NCI-H146 treated with DMSO at 0.1 percent for 48 hours (cell line): ENCODE results near the gene PPP1CA.

ENCODE experiments used
- DNase-seq: peaks from one replicate; lab custom pipeline; 2025; ENCODE audit not compliant: unreplicated experiment; lab: John Stamatoyannopoulos, UW

PPP1CA gene

DNA sequence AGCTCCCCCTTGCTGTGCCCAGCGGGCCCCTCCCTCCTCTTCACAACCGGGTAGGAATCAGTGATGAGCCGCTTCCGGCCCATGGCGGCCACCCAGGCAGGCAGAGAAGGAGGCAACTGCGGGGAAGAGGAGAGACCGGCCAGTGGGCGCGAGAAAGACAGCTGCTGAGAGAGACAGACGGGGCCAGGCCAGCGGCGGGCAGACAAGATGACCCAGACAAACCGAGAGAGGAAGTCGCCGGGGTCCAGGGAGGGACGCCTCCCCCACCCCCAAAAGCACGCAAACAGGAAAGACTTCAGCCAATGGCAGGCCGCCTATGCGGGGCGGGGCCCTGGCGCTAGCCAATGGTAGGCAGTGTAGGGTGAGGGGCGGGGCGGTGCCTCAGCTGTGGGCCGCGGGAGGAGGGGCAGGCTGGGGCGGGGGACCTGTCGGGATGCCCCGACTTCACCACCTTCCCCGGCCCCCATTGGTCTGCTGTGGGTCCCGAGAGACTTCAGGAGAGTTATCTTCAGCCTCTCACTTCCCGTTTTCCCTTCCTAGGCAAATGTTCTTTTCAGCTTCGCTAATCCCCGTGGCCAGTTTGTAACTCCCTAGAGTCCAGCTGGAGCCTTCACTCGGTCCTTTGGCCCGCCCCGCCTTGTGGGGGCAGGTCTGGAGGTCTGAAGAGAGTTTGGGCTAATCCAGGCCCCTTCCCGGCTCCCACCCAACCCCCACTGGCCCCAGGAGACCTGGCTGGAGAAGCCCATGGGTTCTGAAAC is 48.2 kb downstream of the PPP1CA start, which contains the start of gene POLD4:
Gene POLD4 (minus strand): TSS at position 230 of the 758 bp plus-strand sequence. CDS start 147 bp downstream, at position 83.
- DNase-seq, result peak; percentile 94

DNA sequence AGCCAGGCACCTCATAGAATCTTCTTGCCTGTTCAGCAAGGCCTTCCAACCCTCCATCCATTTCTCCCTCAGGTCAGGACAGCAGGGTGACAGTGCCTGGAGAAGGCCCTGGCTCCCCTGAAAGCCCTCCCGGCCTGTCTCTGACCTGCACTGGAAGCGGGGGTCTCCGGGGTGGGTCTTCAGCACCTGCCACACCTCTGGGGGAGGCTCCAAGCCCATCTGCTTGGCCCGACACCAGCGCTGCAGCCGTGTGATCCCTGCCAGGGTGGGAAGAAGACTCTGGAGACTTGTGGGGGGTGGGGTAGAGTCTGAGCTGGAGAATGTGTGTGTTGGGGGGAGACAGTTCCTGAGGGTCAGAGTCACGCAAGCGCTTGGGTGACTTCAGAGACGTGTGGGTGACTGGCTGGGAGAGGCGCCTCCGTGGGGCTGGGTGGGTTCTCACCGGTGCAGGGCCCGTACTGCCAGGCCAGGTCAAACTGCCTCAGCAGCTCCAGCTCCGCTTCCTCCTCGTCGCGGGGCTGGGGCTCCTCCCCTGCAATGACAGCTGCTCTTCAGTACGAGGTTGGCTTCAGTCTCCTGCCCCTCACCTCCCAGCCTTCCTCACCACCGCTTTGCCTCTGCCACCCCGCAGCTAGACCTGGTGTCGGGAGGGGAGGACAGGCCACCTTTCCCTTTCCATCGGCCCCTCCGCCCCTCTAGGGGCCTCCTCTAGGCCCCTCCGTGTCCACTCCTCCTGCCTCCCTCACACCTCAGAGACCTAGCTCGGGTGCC is 48.9 kb downstream of the PPP1CA start:
- peak; percentile 80 for DNase-seq

DNA sequence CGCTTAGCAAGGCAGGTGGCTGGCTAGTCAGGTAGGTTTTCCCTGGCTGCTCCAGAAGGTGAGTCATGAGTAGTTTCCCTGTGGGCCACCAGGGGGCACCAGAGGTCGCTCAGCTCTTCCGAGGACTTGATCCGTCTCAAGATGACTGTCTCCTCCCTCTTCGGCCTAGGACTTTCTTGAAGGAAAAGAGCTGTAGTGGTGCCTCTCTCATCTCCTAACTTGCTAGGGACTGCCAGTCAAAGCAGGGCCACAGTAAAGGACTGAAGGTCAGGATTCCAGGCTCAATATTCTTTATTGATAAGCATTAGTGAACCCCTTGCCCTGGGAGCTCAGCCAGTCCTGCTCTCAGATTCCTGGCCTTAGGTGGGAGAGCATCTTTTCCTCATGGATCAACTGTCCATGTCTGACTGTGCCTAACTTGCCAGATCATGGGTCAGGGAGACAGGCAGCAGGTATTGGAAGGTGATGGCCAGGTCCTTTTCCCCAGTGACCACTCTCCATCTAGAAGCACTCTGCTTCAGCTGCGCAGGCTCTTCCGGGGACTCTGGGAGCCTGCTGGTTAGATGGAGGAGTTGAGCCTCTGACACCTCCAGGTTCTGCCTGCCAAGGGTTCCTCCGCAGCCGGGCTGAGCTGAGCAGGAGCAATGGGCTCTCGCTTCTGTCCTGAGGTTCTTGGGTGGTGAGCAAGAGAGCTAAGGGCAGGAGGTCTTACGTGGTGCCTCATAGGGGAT is 50.2 kb downstream of the PPP1CA start:
- DNase-seq, result peak; percentile 70

DNA sequence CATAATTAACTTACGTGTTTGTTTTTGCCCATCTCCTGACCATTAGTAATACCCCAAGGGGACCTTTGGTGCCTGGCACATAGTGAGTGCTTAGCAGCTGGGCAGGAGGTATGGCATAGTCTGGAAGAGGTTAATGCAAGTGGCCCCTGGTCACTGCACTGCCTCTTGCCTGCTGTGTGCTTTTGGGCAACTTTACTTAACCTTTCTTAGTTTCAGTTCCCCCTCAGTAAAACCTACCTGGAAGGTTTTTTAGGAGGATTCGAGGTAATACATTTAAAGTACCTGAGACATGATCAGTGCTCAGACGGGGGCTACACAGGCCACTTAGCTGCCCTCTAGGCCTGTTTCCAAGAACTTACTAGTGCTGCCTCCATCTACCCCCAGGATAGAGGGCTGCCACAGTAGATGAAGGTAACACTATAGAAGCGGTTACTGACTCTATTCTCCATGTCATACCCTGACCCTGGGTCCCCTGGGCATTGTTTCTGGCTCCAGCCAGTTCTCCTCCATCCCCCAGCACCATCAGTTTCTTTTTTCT is 51.7 kb downstream of the PPP1CA start:
- DNase-seq, result no peak

DNA sequence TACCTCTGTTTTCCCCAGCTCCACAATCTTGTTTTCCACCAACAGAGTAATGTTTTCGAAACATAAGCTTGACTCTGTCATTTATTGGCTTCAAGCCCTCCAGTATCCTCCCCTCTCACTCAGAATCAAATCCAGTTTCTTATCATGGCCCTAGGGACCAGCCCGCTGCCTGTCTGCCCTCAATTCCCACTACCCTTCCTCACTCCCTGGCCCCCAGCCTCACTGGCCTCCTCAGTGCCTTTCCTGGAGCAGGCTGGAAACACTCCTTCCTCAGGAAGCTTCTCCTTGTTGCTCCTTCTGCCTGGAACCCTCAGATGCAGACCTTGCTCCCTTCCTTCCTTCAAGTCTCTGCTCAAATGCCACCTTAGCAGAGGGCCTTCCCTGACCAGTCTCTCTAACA is 52.2 kb downstream of the PPP1CA start:
- no peak for DNase-seq

DNA sequence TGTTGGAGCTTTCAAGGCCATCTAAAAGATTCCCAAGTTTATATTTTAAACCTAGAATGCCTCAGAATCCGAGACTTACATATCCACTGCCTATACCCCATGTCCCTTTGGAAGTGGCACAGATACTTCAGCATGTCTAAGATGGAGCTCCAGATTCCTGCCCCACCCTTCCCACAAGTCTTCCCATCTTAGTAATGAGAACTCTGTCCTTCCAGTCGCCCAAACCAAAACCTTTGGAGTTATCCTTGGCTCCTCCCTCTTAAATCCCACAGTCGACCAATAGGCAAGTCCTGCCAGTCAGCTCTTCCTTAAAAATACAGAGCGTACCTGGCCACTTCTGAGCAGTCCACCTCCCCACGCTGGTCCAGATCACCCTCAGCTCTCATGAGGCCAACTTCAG is 52.6 kb downstream of the PPP1CA start:
- DNase-seq, result no peak
